ENCODE data around the gene TRUB1.

The TRUB1 gene

GRCh38 chr10:115018185-115018931, 80.4 kb downstream of the TRUB1 start:
- no peak for TF ChIP-seq CTCF (conservative IDR thresholded peaks at IDR 0.05; ENCODE audit: control insufficient read depth, insufficient read depth, low read depth, low read length)
- DNase-seq (ENCODE audit: low read depth), result no peak
- H3K4me3 ChIP-seq (ENCODE audit: control insufficient read depth, low read depth, low read length), result no peak overlapping the region

- no peak for TF ChIP-seq CTCF (conservative IDR thresholded peaks at IDR 0.05; ENCODE audit: control insufficient read depth, insufficient read depth, low read depth, low read length)
- no peak for DNase-seq (ENCODE audit: low read depth)
- H3K4me3 ChIP-seq (ENCODE audit: control insufficient read depth, low read depth, low read length), result no peak overlapping the region
These were observed 82.5 kb downstream of the TRUB1 start for GRCh38 chr10:115020449-115020848.

GRCh38 chr10:115022733-115023132, 84.7 kb downstream of the TRUB1 start:
- DNase-seq (ENCODE audit: low read depth), result no peak
- no peak overlapping the region for H3K4me3 ChIP-seq (ENCODE audit: control insufficient read depth, low read depth, low read length)
- TF ChIP-seq CTCF (conservative IDR thresholded peaks at IDR 0.05; ENCODE audit: control insufficient read depth, insufficient read depth, low read depth, low read length), result no peak

GRCh38 chr10:115023715-115024114, 85.7 kb downstream of the TRUB1 start:
- TF ChIP-seq CTCF (conservative IDR thresholded peaks at IDR 0.05; ENCODE audit: control insufficient read depth, insufficient read depth, low read depth, low read length), result no peak
- H3K4me3 ChIP-seq (ENCODE audit: control insufficient read depth, low read depth, low read length), result no peak overlapping the region
- no peak for DNase-seq (ENCODE audit: low read depth)

- DNase-seq (ENCODE audit: low read depth), result no peak
- TF ChIP-seq CTCF (conservative IDR thresholded peaks at IDR 0.05; ENCODE audit: control insufficient read depth, insufficient read depth, low read depth, low read length), result no peak
- no peak overlapping the region for H3K4me3 ChIP-seq (ENCODE audit: control insufficient read depth, low read depth, low read length)
These were observed 86.4 kb downstream of the TRUB1 start for GRCh38 chr10:115024371-115024770.

- TF ChIP-seq CTCF (conservative IDR thresholded peaks at IDR 0.05; ENCODE audit: control insufficient read depth, insufficient read depth, low read depth, low read length), result peak; percentile 12
These were observed 88.2 kb downstream of the TRUB1 start for GRCh38 chr10:115026056-115026745.

More at GRCh38 chr10:115026056-115026745, 88.2 kb downstream of the TRUB1 start:
- no peak overlapping the region for H3K4me3 ChIP-seq (ENCODE audit: control insufficient read depth, low read depth, low read length)
- no peak for DNase-seq (ENCODE audit: low read depth)

Measured in fibroblast of mammary gland (primary cell).